HEK293 (cell line): Measurements from ENCODE around the gene ATP6V1F.
A peak's percentile ranks its signal among the peaks of the same experiment; 100 is the strongest.

Source experiments
- CTCF ChIA-PET: fragments of 350-600 bp; formaldehyde crosslinking; extraction: SDS; loops from one replicate; lab custom pipeline; 2021; ENCODE audit warnings: antibody characterized with exemption; lab: Yijun Ruan, JAX
- POLR2A ChIA-PET: fragments of 300-600 bp; formaldehyde crosslinking; extraction: SDS; loops from one replicate; lab custom pipeline; 2020; ENCODE audit warnings: antibody characterized with exemption, inconsistent platforms; lab: Yijun Ruan, JAX
- H3K27ac ChIP-seq: fragments of 200-500 bp; sonication (Bioruptor generic); 2 replicates; pipeline ENCODE4 v1.5.1; 2014; ENCODE audit warnings: low read depth, low read length, control low read depth, inconsistent platforms; ENCODE audit errors: extremely low read depth
- H3K36me3 ChIP-seq, 2 experiments: fragments of 200-500 bp in 1 of 2; sonication (Bioruptor generic) in 1 of 2; 1 replicate in 1 of 2; 2 replicates in 1 of 2; pipeline ENCODE4 v1.5.1; 2014 to 2017; ENCODE audit warnings: inconsistent platforms in 2 of 2, low read length in 2 of 2; ENCODE audit not compliant: control insufficient read depth in 2 of 2, insufficient read depth in 1 of 2
- H3K4me1 ChIP-seq: fragments of 200-500 bp; sonication (Bioruptor generic); 2 replicates; pipeline ENCODE4 v1.5.1; 2014; ENCODE audit warnings: mild to moderate bottlenecking, low read length, inconsistent platforms; ENCODE audit not compliant: control insufficient read depth, insufficient read depth
- H3K4me3 ChIP-seq: 2 replicates; pipeline ENCODE4 v1.5.1; 2011; ENCODE audit warnings: low read depth, mild to moderate bottlenecking, control low read depth, low read length, moderate library complexity
- H3K9me3 ChIP-seq: fragments of 200-500 bp; sonication (Bioruptor generic); 2 replicates; pipeline ENCODE4 v1.5.1; 2014; ENCODE audit warnings: low read depth, low read length, inconsistent platforms; ENCODE audit not compliant: control insufficient read depth, insufficient read depth
- HOXA7 ChIP-seq: sonication (generic); formaldehyde crosslinking; IDR thresholded peaks from 2 replicates; pipeline ENCODE4 v1.8.1; 2022; ENCODE audit warnings: missing genetic modification reagents, borderline replicate concordance
- IKZF3 ChIP-seq: fragments of 450-650 bp; IDR thresholded peaks from 2 replicates; pipeline ENCODE4 v1.5.0; 2018; ENCODE audit warnings: missing biosample characterization, mild to moderate bottlenecking, missing genetic modification characterization, moderate library complexity
- KLF8 ChIP-seq: fragments of 450-650 bp; formaldehyde crosslinking; IDR thresholded peaks from 2 replicates; pipeline ENCODE4 v1.5.1; 2016; ENCODE audit warnings: missing biosample characterization, missing genetic modification characterization
- TSHZ1 ChIP-seq: fragments of 450-650 bp; formaldehyde crosslinking; IDR thresholded peaks from 2 replicates; pipeline ENCODE4 v1.5.1; 2016; ENCODE audit warnings: missing biosample characterization, missing genetic modification characterization, borderline replicate concordance
- ZBTB20 ChIP-seq: fragments of 450-650 bp; formaldehyde crosslinking; IDR thresholded peaks from 2 replicates; pipeline ENCODE4 v1.5.1; 2016; ENCODE audit warnings: missing biosample characterization, missing genetic modification characterization
- ZBTB21 ChIP-seq: fragments of 450-650 bp; formaldehyde crosslinking; IDR thresholded peaks from 2 replicates; pipeline ENCODE4 v1.5.1; 2017; ENCODE audit warnings: missing biosample characterization, missing genetic modification characterization
- ZBTB48 ChIP-seq: fragments of 450-650 bp; formaldehyde crosslinking; IDR thresholded peaks from 2 replicates; pipeline ENCODE4 v1.5.1; 2016; ENCODE audit warnings: missing biosample characterization, missing genetic modification characterization
- ZNF114 ChIP-seq: fragments of 450-650 bp; formaldehyde crosslinking; IDR thresholded peaks from 2 replicates; pipeline ENCODE4 v1.5.0; 2017; ENCODE audit warnings: missing biosample characterization, missing genetic modification characterization
- ZNF175 ChIP-seq: fragments of 450-650 bp; formaldehyde crosslinking; IDR thresholded peaks from 2 replicates; pipeline ENCODE4 v1.5.1; 2016; ENCODE audit warnings: missing biosample characterization, missing genetic modification characterization
- ZNF19 ChIP-seq: fragments of 450-650 bp; formaldehyde crosslinking; IDR thresholded peaks from 2 replicates; pipeline ENCODE4; 2016; ENCODE audit warnings: missing biosample characterization, missing genetic modification characterization, low read depth
- ZNF239 ChIP-seq: fragments of 450-650 bp; formaldehyde crosslinking; IDR thresholded peaks from 2 replicates; pipeline ENCODE4 v1.5.1; 2016; ENCODE audit warnings: missing biosample characterization, missing genetic modification characterization
- ZNF335 ChIP-seq: fragments of 450-650 bp; formaldehyde crosslinking; conservative IDR thresholded peaks from 2 replicates; pipeline ENCODE4 v1.5.1; 2016; ENCODE audit warnings: missing biosample characterization, missing genetic modification characterization
- ZNF341 ChIP-seq: fragments of 450-650 bp; formaldehyde crosslinking; IDR thresholded peaks from 2 replicates; pipeline ENCODE4; 2016; ENCODE audit warnings: low read depth, missing biosample characterization, missing genetic modification characterization
- ZNF391 ChIP-seq: fragments of 450-650 bp; formaldehyde crosslinking; IDR thresholded peaks from 2 replicates; pipeline ENCODE4 v1.5.1; 2016; ENCODE audit warnings: low read depth, missing biosample characterization, missing genetic modification characterization, borderline replicate concordance
- ZNF398 ChIP-seq: fragments of 450-650 bp; formaldehyde crosslinking; IDR thresholded peaks from 2 replicates; pipeline ENCODE4 v1.5.1; 2017; ENCODE audit warnings: missing biosample characterization, missing genetic modification characterization
- ZNF416 ChIP-seq: fragments of 450-650 bp; formaldehyde crosslinking; IDR thresholded peaks from 2 replicates; pipeline ENCODE4 v1.5.1; 2016; ENCODE audit warnings: missing biosample characterization, missing genetic modification characterization
- ZNF529 ChIP-seq: fragments of 450-650 bp; formaldehyde crosslinking; IDR thresholded peaks from 2 replicates; pipeline ENCODE4 v1.5.1; 2017; ENCODE audit warnings: missing genetic modification characterization, missing biosample characterization; ENCODE audit not compliant: insufficient replicate concordance
- ZNF544 ChIP-seq: fragments of 450-650 bp; formaldehyde crosslinking; IDR thresholded peaks from 2 replicates; pipeline ENCODE4 v1.5.0; 2017; ENCODE audit warnings: missing biosample characterization, missing genetic modification characterization
- ZNF610 ChIP-seq: fragments of 450-650 bp; formaldehyde crosslinking; IDR thresholded peaks from 2 replicates; pipeline ENCODE4 v1.5.1; 2016; ENCODE audit warnings: missing biosample characterization, missing genetic modification characterization, borderline replicate concordance
- ZNF747 ChIP-seq: fragments of 450-650 bp; formaldehyde crosslinking; IDR thresholded peaks from 2 replicates; pipeline ENCODE4 v1.5.1; 2016; ENCODE audit warnings: missing biosample characterization, missing genetic modification characterization
- ZSCAN16 ChIP-seq: fragments of 450-650 bp; formaldehyde crosslinking; IDR thresholded peaks from 2 replicates; pipeline ENCODE4 v1.5.1; 2016; ENCODE audit warnings: missing biosample characterization, missing genetic modification characterization
- TF ChIP-seq, protein P1 (sequence below): fragments of 450-650 bp; formaldehyde crosslinking; IDR thresholded peaks from 2 replicates; pipeline ENCODE4 v1.5.1; 2016; ENCODE audit warnings: missing biosample characterization, missing genetic modification characterization

The ATP6V1F gene

GRCh38 chr7:128827248-128827958 is 35.3 kb upstream of the ATP6V1F start (continued):
- no peak for TF ChIP-seq IKZF3 (tag by site-specific recombination)
- TF ChIP-seq, all 188 proteins: peak for 14

DNA sequence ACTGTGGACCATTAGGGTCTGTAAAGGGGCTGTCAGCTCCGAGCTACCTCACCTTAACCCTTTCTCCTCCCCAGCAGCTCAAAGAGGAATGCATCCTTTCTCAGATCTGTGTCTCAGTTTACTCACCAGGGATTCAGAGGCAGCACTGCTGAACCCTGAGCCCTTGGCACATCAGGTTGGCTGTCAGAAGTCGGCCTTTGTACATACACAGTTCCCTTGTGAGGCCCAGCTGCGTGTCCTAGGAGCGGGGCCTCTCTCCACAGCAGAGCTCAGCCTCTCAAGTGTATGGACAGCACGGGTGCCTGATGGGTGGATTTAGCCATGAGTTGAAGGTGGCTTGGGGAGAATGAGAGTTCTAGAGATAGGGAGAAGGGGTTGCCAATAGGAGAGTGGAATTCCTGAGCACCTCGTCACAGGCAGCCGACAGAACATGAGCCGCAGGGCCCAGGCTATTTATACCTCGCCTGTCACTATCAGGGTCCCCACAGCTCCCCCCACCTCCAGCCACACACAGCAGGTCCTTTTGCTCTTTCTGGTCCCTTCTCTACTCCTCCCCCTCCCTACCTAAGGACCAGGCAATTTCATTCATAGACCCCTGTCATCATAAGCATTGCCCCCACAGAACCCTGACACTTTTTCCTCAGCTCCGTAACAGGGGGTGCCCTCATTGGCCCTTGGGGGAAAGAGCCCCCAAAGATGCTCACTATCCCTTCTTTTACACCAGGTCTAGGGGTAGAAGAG is 34.5 kb upstream of the ATP6V1F start:
- POLR2A ChIA-PET = interaction anchor here (2.3 kb wide), 1 partner anchor 35 kb away, joined by 7 read pairs; the partner anchor contains the start of gene ATP6V1F
- no peaks in the 10 kb centered on the region for H3K9me3 ChIP-seq
- H3K4me3 ChIP-seq = no peak overlapping the region
- no peaks in the 10 kb centered on the region for H3K4me1 ChIP-seq
- CTCF ChIA-PET = interaction anchor here (0.6 to 2.3 kb wide), 6 partner anchors 13 to 459 kb away, joined by 3 to 10 read pairs (median 4); no protein-coding TSS in a partner anchor
- TF ChIP-seq ZNF335 = peak; percentile 57
- no peak for TF ChIP-seq KLF8 (tag by site-specific recombination)
- TF ChIP-seq ZNF747 (tag by site-specific recombination) = no peak
- TF ChIP-seq, protein P1, sequence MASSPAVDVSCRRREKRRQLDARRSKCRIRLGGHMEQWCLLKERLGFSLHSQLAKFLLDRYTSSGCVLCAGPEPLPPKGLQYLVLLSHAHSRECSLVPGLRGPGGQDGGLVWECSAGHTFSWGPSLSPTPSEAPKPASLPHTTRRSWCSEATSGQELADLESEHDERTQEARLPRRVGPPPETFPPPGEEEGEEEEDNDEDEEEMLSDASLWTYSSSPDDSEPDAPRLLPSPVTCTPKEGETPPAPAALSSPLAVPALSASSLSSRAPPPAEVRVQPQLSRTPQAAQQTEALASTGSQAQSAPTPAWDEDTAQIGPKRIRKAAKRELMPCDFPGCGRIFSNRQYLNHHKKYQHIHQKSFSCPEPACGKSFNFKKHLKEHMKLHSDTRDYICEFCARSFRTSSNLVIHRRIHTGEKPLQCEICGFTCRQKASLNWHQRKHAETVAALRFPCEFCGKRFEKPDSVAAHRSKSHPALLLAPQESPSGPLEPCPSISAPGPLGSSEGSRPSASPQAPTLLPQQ (tag by site-specific recombination) = no peak
- TF ChIP-seq HOXA7 = no peak
- no peak for TF ChIP-seq ZNF529 (tag by site-specific recombination)
- TF ChIP-seq ZNF341 (tag by site-specific recombination) = no peak
- no peak for TF ChIP-seq ZNF391
- no peak for TF ChIP-seq ZNF19 (tag by site-specific recombination)
- TF ChIP-seq ZNF114 (tag by site-specific recombination) = no peak
- TF ChIP-seq ZNF239 (tag by site-specific recombination) = no peak
- TF ChIP-seq ZNF610 (tag by site-specific recombination) = no peak
- no peak for TF ChIP-seq ZBTB21 (tag by site-specific recombination)
- TF ChIP-seq ZBTB48 (tag by site-specific recombination) = 0 out of 2 replicates have a peak, but pooled peaks have one; percentile 50
- H3K27ac ChIP-seq = no peak overlapping the region
- no peaks in the 10 kb centered on the region for H3K36me3 ChIP-seq

GRCh38 chr7:128829391-128830166 is 33.1 kb upstream of the ATP6V1F start:
- no peaks in the 10 kb centered on the region for H3K9me3 ChIP-seq
- no peaks in the 10 kb centered on the region for H3K4me1 ChIP-seq
- ChIA-PET POLR2A (no interaction called here), CTCF (interaction anchor here (2.3 kb wide), 1 partner anchor 50 kb away, joined by 10 read pairs; no protein-coding TSS in a partner anchor)
- H3K4me3 ChIP-seq = peak overlapping the region; percentile 56
- H3K27ac ChIP-seq = no peak overlapping the region
- peaks cover 0 to 1% of the 10 kb centered on the region in 2 experiments; a peak in 1 of 3 replicates for H3K36me3 ChIP-seq
- TF ChIP-seq ZNF175 (no peak), ZSCAN16 (no peak), TSHZ1 (tag by site-specific recombination) (no peak), ZNF398 (tag by site-specific recombination) (0 out of 2 replicates have a peak, but pooled peaks have one; percentile 29), ZNF544 (tag by site-specific recombination) (no peak), ZBTB20 (tag by site-specific recombination) (peak; percentile 29; the same call in 1 of the 2 replicates), ZNF416 (tag by site-specific recombination) (no peak)
